Osteoblast (primary cell): ENCODE measurements around the gene SLIT3. TPM values are rescaled to one million over a fixed set of nuclear protein-coding genes. Genes with fewer than 3 reads are reported as not detected.

Source experiments
- DNase-seq: peaks from one replicate; pipeline ENCODE4 v3.0.0; 2011; ENCODE audit warnings: low spot score, mixed read lengths; ENCODE audit not compliant: insufficient read length; ENCODE audit errors: missing footprints
- H2AFZ ChIP-seq: 2 replicates; pipeline ENCODE4 v1.6.0; 2011; ENCODE audit warnings: mild to moderate bottlenecking, low read length
- H3K27ac ChIP-seq: 2 replicates; pipeline ENCODE4 v1.5.1; 2011; ENCODE audit warnings: mild to moderate bottlenecking, low read depth, low read length, moderate library complexity
- H3K27me3 ChIP-seq: 2 replicates; pipeline ENCODE4 v1.6.0; 2012; ENCODE audit warnings: mild to moderate bottlenecking, control low read depth, inconsistent platforms, low read length, moderate library complexity; ENCODE audit not compliant: insufficient read depth
- H3K36me3 ChIP-seq: 2 replicates; pipeline ENCODE4 v1.5.1; 2011; ENCODE audit warnings: mild to moderate bottlenecking, low read length, control low read depth, moderate library complexity; ENCODE audit not compliant: insufficient read depth
- H3K4me1 ChIP-seq: 2 replicates; pipeline ENCODE4 v1.5.1; 2011; ENCODE audit warnings: mild to moderate bottlenecking, low read length, control low read depth, moderate library complexity; ENCODE audit not compliant: insufficient read depth
- H3K4me2 ChIP-seq: 2 replicates; pipeline ENCODE4 v1.6.0; 2011; ENCODE audit warnings: mild to moderate bottlenecking, low read length; ENCODE audit not compliant: insufficient read depth
- H3K4me3 ChIP-seq: fragments of 200-600 bp; sonication (generic); 3 replicates; pipeline ENCODE4 v1.5.1; 2012; ENCODE audit warnings: mild to moderate bottlenecking, low read length, inconsistent platforms; ENCODE audit not compliant: insufficient read depth
- H3K79me2 ChIP-seq: 2 replicates; pipeline ENCODE4 v1.6.0; 2012; ENCODE audit warnings: mild to moderate bottlenecking, low read length, control low read depth, inconsistent platforms; ENCODE audit not compliant: insufficient read depth
- H3K9me3 ChIP-seq: 2 replicates; pipeline ENCODE4 v1.5.1; 2011; ENCODE audit warnings: low read depth, low read length, control low read depth
- H4K20me1 ChIP-seq: 2 replicates; pipeline ENCODE4 v1.6.0; 2012; ENCODE audit warnings: mild to moderate bottlenecking, low read length, control low read depth; ENCODE audit not compliant: insufficient read depth
- CTCF ChIP-seq: IDR thresholded peaks from 2 replicates; pipeline ENCODE4 v1.5.1; 2011; ENCODE audit warnings: mild to moderate bottlenecking, low read depth, low read length, moderate library complexity; ENCODE audit errors: extremely low read depth
- total RNA-seq: library from RNA; depleted of rRNA; stranded (reverse); fragments of >200 nt; gene quantifications from 2 replicates; pipeline ENCODE4 v1.2.3, GENCODE V29; 2012

SLIT3 gene
- total RNA-seq, 1 donor, result 37.6 TPM

DNA sequence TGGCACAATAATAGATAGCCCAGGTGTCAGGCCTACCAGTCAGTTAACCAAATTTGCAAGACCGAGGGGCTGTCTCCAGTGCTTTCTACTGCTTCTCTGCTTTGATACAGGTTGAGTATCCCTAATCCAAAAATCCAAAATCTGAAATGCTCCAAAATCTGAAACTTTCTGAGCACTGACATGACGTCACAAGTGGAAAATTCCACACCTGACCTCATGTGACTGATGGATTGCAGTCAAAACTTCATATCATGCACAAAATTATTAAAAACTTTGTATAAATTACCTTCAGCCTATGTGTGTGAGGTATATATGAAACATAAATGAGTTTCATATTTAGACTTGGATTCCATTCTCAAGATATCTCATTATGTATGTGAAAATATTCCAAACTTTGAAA, 508.3 kb downstream of the SLIT3 start:
- Histone ChIP-seq H3K79me2 (no peaks in the 10 kb centered on the region), H3K9me3 (no peaks in the 10 kb centered on the region), H3K27ac (no peak overlapping the region), H3K27me3 (no peaks in the 10 kb centered on the region), H3K4me1 (peaks cover 16% of the 10 kb centered on the region), H2AFZ (no peak overlapping the region), H3K4me2 (no peak overlapping the region), H3K36me3 (no peaks in the 10 kb centered on the region), H4K20me1 (no peaks in the 10 kb centered on the region), H3K4me3 (no peak overlapping the region)
- TF ChIP-seq CTCF, result no peak
- no peak for DNase-seq

DNA sequence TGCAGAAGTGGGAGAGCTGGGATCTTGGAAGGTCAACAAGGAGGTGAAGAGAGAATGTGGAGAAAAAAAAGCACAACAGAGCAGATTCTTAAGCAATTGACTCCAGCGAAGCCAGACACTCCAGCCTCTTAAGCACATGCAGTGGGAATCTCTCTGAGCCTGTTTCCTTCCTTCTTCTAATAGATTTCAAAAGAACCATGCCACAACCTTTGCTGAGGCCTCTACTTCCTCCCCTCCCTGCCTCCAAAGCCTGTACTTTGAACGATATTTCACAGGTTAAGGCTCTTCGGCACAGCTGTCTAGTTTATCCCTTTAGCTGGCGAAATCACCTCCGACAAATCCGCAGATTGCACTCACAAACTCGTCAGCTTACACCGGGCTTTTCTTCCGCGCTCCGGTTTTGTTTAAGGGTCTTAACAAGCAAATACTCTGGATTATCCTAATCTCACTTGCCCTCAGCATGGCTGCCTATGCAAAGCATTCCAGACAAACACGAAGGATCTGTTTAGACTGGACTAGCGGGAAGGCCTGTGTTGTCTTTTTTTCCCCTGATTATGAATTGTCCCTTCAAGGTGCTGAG, 510.2 kb downstream of the SLIT3 start:
- Histone ChIP-seq H3K79me2 (no peaks in the 10 kb centered on the region), H3K27me3 (no peaks in the 10 kb centered on the region), H3K9me3 (no peaks in the 10 kb centered on the region), H3K36me3 (no peaks in the 10 kb centered on the region), H4K20me1 (no peaks in the 10 kb centered on the region), H3K4me1 (peaks cover 20% of the 10 kb centered on the region), H3K4me3 (no peak overlapping the region), H2AFZ (no peak overlapping the region), H3K4me2 (no peak overlapping the region), H3K27ac (no peak overlapping the region)
- no peak for DNase-seq
- no peak for TF ChIP-seq CTCF

DNA sequence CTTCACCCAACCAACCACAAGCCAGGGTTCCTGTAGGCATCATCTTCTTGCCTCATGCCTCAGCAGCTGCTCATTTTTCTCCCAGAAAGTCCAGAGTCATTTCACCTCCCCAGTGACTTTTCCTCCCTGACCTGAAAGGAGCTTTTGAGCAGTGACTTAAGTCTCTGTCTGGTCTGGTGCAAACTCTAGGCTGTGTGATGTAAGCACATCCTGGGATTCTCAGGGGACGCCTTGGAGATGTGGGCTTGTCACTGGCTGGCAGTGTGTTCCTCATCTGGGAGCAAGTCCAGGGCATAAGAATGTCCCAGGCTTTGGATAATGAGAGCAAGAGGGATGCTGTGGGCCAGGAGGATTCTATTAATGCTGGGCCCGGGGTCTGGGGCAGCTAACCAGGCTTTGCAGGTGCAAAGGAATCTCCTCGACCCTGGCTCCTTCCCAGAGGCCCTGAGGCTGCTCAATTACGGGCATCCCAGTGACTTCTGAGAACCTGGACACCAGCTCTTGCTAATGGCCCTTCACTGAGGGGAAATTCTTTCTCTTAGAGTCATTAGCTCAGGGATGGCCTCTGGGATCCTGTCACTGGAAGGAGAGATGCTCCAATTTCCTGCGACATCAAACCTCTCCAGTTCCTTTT, 510.8 kb downstream of the SLIT3 start:
- DNase-seq, result no peak

More for the DNA sequence above, 510.8 kb downstream of the SLIT3 start:
- no peak for TF ChIP-seq CTCF
- Histone ChIP-seq H3K79me2 (no peaks in the 10 kb centered on the region), H3K4me3 (no peak overlapping the region), H3K4me1 (peaks cover 20% of the 10 kb centered on the region), H3K27me3 (no peaks in the 10 kb centered on the region), H4K20me1 (no peaks in the 10 kb centered on the region), H2AFZ (no peak overlapping the region), H3K9me3 (no peaks in the 10 kb centered on the region), H3K27ac (no peak overlapping the region), H3K4me2 (no peak overlapping the region), H3K36me3 (no peaks in the 10 kb centered on the region)
